GM12872 (cell line): Measurements from ENCODE around the gene LINGO1.
A peak's percentile ranks its signal among the peaks of the same experiment; 100 is the strongest.

Source experiments
- TF ChIP-seq, protein P1 (sequence below): IDR thresholded peaks from 3 replicates; pipeline ENCODE4 v1.5.1; 2011; ENCODE audit warnings: low read depth, mild to moderate bottlenecking, low read length, moderate library complexity; ENCODE audit not compliant: insufficient read depth

The LINGO1 gene

DNA sequence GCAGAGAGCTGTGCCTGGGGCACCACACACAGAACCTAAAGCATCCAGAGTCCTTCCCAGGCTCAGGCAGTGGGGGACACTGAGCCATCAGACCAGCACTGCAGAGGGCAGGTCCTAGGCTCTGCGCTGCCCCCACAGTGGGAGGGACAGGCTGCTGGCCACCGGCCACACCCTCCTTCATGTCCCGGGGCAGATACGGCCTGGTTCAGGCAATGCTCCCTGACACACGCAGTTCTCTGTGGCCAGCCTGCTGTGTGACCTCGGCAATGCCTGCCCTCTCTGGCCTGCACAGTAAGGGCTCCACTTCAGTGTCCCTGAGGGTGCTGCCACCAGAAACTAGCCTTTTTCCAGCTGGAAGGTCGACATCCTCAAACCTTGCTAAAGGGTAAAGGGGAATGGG is 12.4 kb downstream of the LINGO1 start:
- TF ChIP-seq, protein P1, sequence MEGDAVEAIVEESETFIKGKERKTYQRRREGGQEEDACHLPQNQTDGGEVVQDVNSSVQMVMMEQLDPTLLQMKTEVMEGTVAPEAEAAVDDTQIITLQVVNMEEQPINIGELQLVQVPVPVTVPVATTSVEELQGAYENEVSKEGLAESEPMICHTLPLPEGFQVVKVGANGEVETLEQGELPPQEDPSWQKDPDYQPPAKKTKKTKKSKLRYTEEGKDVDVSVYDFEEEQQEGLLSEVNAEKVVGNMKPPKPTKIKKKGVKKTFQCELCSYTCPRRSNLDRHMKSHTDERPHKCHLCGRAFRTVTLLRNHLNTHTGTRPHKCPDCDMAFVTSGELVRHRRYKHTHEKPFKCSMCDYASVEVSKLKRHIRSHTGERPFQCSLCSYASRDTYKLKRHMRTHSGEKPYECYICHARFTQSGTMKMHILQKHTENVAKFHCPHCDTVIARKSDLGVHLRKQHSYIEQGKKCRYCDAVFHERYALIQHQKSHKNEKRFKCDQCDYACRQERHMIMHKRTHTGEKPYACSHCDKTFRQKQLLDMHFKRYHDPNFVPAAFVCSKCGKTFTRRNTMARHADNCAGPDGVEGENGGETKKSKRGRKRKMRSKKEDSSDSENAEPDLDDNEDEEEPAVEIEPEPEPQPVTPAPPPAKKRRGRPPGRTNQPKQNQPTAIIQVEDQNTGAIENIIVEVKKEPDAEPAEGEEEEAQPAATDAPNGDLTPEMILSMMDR: no peak

DNA sequence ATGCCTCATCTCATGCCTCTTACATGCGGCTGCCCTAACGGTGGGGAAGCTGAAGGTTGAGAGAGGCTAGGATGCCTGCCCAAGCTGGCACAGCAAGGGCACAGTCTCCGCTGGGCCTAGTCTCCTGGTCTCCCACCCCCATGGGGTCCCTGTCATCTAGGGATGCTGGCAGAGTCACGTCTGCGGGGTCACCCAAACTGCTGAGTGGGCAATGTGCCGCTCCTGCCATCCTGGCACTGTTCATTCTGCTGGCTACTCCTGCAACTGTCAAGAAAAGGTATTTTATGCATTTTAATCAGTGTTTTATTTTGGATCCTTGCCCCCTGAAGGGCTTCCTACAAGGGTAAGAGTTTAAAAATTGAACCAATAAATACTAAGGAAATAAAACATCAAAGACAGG is 12.8 kb downstream of the LINGO1 start:
- TF ChIP-seq, protein P1: no peak

DNA sequence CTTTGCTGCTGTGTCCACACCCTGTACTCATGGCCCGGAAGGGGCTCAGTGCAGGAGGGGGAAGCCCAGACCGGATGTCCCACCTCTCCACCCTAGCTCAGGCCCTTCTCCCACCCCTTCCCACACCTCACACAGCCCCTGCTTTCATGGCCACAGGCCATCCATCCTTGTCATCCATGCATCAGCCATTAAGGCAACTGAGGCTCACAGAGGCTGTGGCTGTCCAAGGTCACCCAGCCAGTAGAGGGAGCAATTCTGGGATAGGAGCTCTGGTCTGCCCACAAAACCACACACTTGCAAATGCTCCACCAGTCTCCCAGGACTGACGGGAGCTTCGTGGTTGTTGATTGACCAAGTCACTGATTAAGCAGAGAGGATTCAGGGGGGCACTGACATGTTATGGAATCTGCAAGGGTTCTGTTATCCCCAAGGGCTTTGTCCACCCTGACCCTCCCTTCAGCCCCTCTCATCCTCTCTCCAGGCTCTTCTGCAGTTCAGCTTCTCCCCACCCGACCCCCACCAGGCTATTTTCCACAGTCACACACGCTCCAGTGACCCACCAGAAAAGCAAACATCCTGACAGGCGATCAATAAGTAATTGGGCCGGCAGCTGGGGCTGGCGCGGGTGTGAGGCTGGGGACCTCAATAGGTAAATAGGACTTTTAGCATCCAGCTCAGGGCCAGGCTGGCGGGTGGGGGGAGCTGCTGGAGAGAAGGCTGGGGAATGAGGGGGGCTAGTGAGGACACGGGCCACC is 15.1 kb downstream of the LINGO1 start:
- TF ChIP-seq, protein P1: peak; percentile 51; the same call in 2 of the 3 replicates

DNA sequence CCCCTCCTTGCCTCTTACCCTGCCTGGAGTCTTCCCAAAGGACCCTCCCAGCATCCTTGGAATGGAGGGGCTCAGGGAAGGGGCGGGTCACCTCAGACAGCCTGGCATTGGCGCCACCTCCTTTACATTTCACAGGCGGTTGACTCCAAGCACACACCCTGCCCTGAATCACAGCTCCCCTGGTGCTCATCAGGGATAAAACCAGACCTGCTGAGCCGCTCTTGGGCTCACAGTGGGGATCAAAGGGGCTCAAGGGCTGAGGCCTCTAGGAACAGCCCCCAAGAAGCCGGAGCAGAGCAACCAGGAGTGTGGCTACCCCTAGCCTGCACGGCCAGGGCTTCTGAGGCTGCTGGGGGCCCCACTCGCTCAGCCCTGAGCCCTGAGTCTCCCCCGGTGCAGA is 16.6 kb downstream of the LINGO1 start:
- TF ChIP-seq, protein P1: no peak

DNA sequence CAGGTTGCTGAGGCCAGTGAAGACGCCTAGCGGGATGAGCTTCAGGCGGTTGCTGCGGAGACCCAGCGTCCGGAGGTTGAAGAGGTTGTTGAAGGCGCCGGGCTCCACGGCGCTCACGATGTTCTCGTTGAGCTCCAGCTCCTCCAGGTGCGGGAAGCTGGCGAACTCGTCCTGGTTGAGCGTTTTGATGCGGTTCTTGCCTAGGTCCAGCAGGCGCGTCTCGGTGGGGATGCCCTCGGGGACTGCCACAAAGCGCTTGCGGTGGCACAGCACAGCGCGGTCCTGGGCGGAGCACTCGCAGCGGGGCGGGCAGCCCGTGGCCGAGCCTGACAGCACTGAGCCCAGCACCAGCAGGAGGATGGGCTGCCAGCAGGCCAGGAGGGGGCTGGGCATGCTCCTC is 17.2 kb downstream of the LINGO1 start:
- TF ChIP-seq, protein P1: no peak

DNA sequence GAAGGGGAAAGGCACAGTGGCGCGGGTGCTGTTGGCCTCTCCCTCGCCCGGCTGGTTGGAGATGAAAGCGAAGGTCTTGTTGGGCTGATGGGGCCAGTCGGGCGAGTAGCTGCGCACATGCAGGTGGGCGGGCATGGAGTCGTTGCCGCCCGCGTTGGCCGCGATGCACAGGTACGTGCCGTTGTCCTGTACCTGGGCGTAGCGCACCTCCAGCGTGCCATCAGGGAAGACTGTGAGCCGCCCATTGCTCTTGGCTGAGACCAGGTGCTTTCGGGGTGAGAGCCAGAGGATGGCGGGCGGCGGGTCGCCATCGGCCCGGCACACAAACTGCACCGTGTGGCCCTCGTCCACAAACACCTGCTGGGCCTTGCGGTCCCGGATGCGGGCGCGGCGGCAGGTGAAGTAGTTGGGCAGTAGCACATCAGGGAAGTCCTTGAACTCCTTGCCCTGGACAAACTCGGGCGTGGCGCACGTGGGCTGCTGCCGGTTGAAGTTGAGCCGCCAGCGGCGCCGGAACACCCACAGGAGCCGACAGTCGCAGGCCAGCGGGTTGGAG is 18.4 kb downstream of the LINGO1 start:
- TF ChIP-seq, protein P1: no peak

DNA sequence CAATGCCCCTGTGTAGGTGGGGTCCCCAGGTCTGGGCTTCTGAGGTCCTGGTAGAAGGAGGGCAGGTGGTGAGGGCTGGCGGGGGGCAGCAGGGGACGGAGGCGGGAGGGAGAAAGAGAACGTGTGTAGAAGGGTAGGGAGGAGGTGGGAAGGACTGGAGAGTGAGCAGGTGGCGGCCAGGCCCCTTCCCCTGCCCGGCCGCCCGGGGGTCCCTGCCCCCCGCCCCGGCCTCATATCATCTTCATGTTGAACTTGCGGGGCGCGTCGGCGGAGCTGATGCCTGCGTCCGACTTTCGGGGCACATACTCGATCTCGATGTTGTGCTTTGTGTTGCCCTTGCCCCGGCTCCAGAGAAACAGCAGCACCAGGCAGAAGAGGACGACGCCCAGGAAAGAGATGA is 18.9 kb downstream of the LINGO1 start:
- TF ChIP-seq, protein P1: no peak
